ENCODE measurements around the gene RHBDL1.
A peak's percentile ranks its signal among the peaks of the same experiment; 100 is the strongest.

RHBDL1 gene

DNA sequence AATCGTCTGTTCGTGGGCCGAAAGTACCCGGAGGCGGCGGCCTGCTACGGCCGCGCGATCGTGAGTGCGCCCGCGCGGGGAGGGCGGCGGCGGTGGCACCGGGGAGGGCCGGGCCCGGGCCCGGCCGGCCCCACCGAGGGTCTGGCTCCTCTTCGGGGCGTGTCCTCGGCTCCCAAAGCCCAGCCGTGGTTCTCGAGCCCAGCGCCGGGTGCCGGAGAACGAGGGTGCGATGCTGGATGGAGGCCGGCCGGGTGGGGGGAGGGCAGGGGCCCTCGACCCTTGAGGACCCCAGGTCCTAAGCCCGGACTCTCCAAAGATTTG lies 5.1 kb downstream of the RHBDL1 start:
- H3K27me3 ChIP-seq (ENCODE audit: control insufficient read depth in 2 of 2, insufficient read depth in 2 of 2, low read length in 2 of 2): no peaks in the 10 kb centered on the region
- peaks cover 12 to 20% of the 10 kb centered on the region in 2 donors for H3K36me3 ChIP-seq (ENCODE audit: control insufficient read depth in 2 of 2, insufficient read depth in 2 of 2, low read length in 2 of 2)
- peak overlapping the region; percentile 70 to 81 for H3K9ac ChIP-seq (ENCODE audit: low read depth in 1 of 2, low read length in 2 of 2)
- peak overlapping the region; percentile 82 to 94 for H3K27ac ChIP-seq (ENCODE audit: low read depth in 2 of 2, low read length in 2 of 2)
- peaks cover 51 to 54% of the 10 kb centered on the region in 2 donors for H3K4me1 ChIP-seq (ENCODE audit: control insufficient read depth in 2 of 2, insufficient read depth in 2 of 2, low read length in 2 of 2)
- H3K9me3 ChIP-seq (ENCODE audit: control insufficient read depth in 2 of 2, low read length in 2 of 2): no peaks in the 10 kb centered on the region
- H3K4me3 ChIP-seq (ENCODE audit: low read length in 2 of 2): peak overlapping the region; percentile 82 to 84

- Histone ChIP-seq H3K4me1 (ENCODE audit: control insufficient read depth in 2 of 2, insufficient read depth in 2 of 2, low read length in 2 of 2) (peaks cover 50 to 52% of the 10 kb centered on the region in 2 donors), H3K27me3 (ENCODE audit: control insufficient read depth in 2 of 2, insufficient read depth in 2 of 2, low read length in 2 of 2) (no peaks in the 10 kb centered on the region), H3K27ac (ENCODE audit: low read depth in 2 of 2, low read length in 2 of 2) (peak overlapping the region; percentile 82 to 94), H3K9ac (ENCODE audit: low read depth in 1 of 2, low read length in 2 of 2) (peak overlapping the region; percentile 70 to 81), H3K36me3 (ENCODE audit: control insufficient read depth in 2 of 2, insufficient read depth in 2 of 2, low read length in 2 of 2) (peaks cover 12 to 20% of the 10 kb centered on the region in 2 donors), H3K4me3 (ENCODE audit: low read length in 2 of 2) (peak overlapping the region; percentile 82 to 84), H3K9me3 (ENCODE audit: control insufficient read depth in 2 of 2, low read length in 2 of 2) (no peaks in the 10 kb centered on the region)
Observed at GRCh38 chr16:680967-681745, 5.7 kb downstream of the RHBDL1 start.

GRCh38 chr16:681746-682427 lies 6.4 kb downstream of the RHBDL1 start:
- peak overlapping the region; percentile 82 to 84 for H3K4me3 ChIP-seq (ENCODE audit: low read length in 2 of 2)
- H3K27ac ChIP-seq (ENCODE audit: low read depth in 2 of 2, low read length in 2 of 2): no peak overlapping the region
- H3K27me3 ChIP-seq (ENCODE audit: control insufficient read depth in 2 of 2, insufficient read depth in 2 of 2, low read length in 2 of 2): no peaks in the 10 kb centered on the region
- H3K9ac ChIP-seq (ENCODE audit: low read depth in 1 of 2, low read length in 2 of 2): no peak overlapping the region
- peaks cover 12 to 23% of the 10 kb centered on the region in 2 donors for H3K36me3 ChIP-seq (ENCODE audit: control insufficient read depth in 2 of 2, insufficient read depth in 2 of 2, low read length in 2 of 2)
- no peaks in the 10 kb centered on the region for H3K9me3 ChIP-seq (ENCODE audit: control insufficient read depth in 2 of 2, low read length in 2 of 2)
- peaks cover 43 to 44% of the 10 kb centered on the region in 2 donors for H3K4me1 ChIP-seq (ENCODE audit: control insufficient read depth in 2 of 2, insufficient read depth in 2 of 2, low read length in 2 of 2)

DNA sequence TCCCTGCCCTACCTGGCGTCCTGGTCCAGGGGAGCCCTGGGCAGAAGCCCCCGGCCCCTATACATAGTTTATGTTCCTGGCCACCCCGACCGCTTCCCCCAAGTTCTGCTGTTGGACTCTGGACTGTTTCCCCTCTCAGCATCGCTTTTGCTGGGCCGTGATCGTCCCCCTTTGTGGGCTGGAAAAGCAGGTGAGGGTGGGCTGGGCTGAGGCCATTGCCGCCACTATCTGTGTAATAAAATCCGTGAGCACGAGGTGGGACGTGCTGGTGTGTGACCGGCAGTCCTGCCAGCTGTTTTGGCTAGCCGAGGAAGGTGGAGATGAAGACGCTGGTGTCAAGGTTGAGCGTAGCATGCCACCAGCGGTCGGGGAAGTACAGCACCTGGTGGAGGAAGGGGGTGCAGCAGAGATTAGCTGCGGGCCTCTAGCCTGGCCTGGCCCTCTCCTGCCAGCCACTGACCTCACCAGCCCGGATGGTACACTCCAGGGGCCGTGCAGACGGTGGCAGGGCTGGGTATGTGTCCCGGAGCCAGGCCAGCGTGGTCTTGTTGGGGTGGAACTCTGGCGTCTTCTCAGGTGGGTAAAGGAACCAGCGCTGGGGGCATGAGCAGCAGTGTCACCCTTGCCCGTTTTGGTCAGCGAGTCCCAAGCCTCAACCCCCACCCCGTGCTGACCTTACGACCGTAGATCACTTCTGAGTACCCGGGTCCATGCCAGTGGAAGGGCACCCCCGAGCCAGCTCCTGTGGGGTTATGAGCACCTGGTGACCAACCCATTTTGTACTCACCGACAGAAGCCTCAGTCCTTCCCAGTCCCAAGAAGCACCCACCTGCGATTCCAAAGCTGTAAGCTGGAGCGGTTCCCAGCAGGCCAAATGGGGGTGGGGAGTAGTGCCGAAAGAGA lies 7.3 kb downstream of the RHBDL1 start:
- Histone ChIP-seq H3K27me3 (ENCODE audit: control insufficient read depth in 2 of 2, insufficient read depth in 2 of 2, low read length in 2 of 2) (no peaks in the 10 kb centered on the region), H3K4me3 (ENCODE audit: low read length in 2 of 2) (peak overlapping the region; percentile 68 to 78), H3K9me3 (ENCODE audit: control insufficient read depth in 2 of 2, low read length in 2 of 2) (no peaks in the 10 kb centered on the region), H3K9ac (ENCODE audit: low read depth in 1 of 2, low read length in 2 of 2) (peak overlapping the region in 1 of 2 donors; percentile 69), H3K36me3 (ENCODE audit: control insufficient read depth in 2 of 2, insufficient read depth in 2 of 2, low read length in 2 of 2) (peaks cover 12 to 23% of the 10 kb centered on the region in 2 donors), H3K4me1 (ENCODE audit: control insufficient read depth in 2 of 2, insufficient read depth in 2 of 2, low read length in 2 of 2) (peaks cover 37 to 38% of the 10 kb centered on the region in 2 donors), H3K27ac (ENCODE audit: low read depth in 2 of 2, low read length in 2 of 2) (no peak overlapping the region)

- H3K9me3 ChIP-seq (ENCODE audit: control insufficient read depth in 2 of 2, low read length in 2 of 2): no peaks in the 10 kb centered on the region
- H3K9ac ChIP-seq (ENCODE audit: low read depth in 1 of 2, low read length in 2 of 2): peak overlapping the region; percentile 41 to 69
- H3K36me3 ChIP-seq (ENCODE audit: control insufficient read depth in 2 of 2, insufficient read depth in 2 of 2, low read length in 2 of 2): peaks cover 12 to 23% of the 10 kb centered on the region in 2 donors
- H3K27ac ChIP-seq (ENCODE audit: low read depth in 2 of 2, low read length in 2 of 2): peak overlapping the region; percentile 63 to 82
- peak overlapping the region; percentile 68 to 78 for H3K4me3 ChIP-seq (ENCODE audit: low read length in 2 of 2)
- peaks cover 37 to 38% of the 10 kb centered on the region in 2 donors for H3K4me1 ChIP-seq (ENCODE audit: control insufficient read depth in 2 of 2, insufficient read depth in 2 of 2, low read length in 2 of 2)
- no peaks in the 10 kb centered on the region for H3K27me3 ChIP-seq (ENCODE audit: control insufficient read depth in 2 of 2, insufficient read depth in 2 of 2, low read length in 2 of 2)
Observed at GRCh38 chr16:683396-684070, 8.1 kb downstream of the RHBDL1 start.

DNA sequence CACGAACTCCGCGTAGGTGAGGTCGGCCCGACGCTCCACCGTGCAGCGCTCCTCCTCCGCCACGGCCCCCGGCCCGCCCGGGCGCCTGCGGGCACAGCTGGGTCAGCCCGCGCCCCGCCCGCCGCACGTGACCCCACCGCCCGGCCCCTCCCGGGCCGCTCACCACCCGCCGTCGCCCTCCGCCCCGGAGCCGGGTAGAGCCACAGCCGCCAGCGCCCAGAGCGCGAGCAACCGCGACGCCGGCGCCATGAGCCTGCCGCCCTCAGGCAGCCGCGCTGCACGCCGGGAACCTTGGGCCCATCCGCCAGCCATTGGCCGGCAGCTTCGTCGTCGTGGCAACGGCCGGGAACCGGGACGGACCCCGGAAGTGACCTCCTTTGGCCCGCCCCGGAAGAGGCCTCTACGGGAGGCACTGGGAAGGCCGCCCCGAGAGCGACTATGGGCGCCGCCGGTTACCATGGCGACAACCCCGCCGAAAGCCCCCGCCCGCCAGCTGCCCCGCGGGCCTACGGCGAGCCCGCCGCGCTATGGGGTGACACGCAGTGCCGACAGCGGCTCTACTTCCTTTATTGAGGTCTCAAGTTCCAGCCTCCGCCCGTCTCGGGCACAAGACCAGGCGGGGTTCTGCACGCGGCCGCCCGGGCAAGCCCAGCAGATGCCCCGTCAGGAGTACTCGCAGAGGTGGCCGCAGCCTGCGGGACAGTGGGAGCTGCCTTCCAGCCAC lies 8.8 kb downstream of the RHBDL1 start, which contains the start of gene JMJD8:
Gene JMJD8 (minus strand): TSS at position 264 of the 724 bp plus-strand sequence. CDS start 15 bp downstream, at position 249.
- Histone ChIP-seq H3K27me3 (ENCODE audit: control insufficient read depth in 2 of 2, insufficient read depth in 2 of 2, low read length in 2 of 2) (no peaks in the 10 kb centered on the region), H3K36me3 (ENCODE audit: control insufficient read depth in 2 of 2, insufficient read depth in 2 of 2, low read length in 2 of 2) (peaks cover 12 to 23% of the 10 kb centered on the region in 2 donors), H3K9me3 (ENCODE audit: control insufficient read depth in 2 of 2, low read length in 2 of 2) (no peaks in the 10 kb centered on the region), H3K9ac (ENCODE audit: low read depth in 1 of 2, low read length in 2 of 2) (peak within 1 kb of the TSS; percentile 41 to 70), H3K27ac (ENCODE audit: low read depth in 2 of 2, low read length in 2 of 2) (peak within 1 kb of the TSS; percentile 81 to 82), H3K4me3 (ENCODE audit: low read length in 2 of 2) (peak within 1 kb of the TSS; percentile 74 to 78), H3K4me1 (ENCODE audit: control insufficient read depth in 2 of 2, insufficient read depth in 2 of 2, low read length in 2 of 2) (peaks cover 36 to 41% of the 10 kb centered on the region in 2 donors)

DNA sequence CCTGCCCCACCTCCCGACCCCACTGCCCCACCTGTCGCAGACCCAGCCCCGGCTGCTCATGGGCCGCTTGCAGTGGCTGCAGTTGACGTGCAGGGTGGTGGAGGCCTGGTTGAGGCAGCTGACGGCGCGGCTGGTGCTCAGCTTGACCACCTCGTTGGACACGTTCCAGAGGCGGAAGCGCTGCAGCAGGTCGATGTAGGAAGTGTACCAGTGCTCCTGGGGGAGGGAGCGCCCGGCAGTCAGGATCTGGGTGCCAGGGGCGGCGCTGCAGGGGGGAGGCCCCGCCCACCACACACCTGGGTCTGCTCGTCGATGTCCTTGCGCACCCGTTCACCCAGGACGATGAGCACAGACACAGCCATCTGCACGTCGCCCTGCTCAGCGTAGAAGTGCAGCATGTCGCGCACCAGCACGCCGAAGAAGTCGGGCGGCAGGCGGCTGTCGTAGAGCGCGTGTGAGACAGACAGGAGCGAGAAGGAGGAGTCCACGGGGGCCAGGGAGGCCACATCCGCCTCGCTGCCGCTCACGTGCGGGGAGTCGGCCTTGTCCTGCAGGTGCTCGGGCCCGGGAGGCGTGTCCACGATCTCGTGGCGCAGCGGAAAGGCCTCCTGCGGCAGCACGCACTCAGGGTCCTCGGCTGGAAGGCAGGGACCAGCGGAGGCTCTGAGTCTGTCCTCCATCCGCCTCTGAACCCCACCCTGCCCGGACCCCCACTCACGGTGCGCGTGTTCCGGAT lies 9.7 kb downstream of the RHBDL1 start:
- Histone ChIP-seq H3K36me3 (ENCODE audit: control insufficient read depth in 2 of 2, insufficient read depth in 2 of 2, low read length in 2 of 2) (peaks cover 12 to 23% of the 10 kb centered on the region in 2 donors), H3K9ac (ENCODE audit: low read depth in 1 of 2, low read length in 2 of 2) (no peak overlapping the region), H3K9me3 (ENCODE audit: control insufficient read depth in 2 of 2, low read length in 2 of 2) (no peaks in the 10 kb centered on the region), H3K4me3 (ENCODE audit: low read length in 2 of 2) (peak overlapping the region in 1 of 2 donors; percentile 78), H3K27ac (ENCODE audit: low read depth in 2 of 2, low read length in 2 of 2) (no peak overlapping the region), H3K4me1 (ENCODE audit: control insufficient read depth in 2 of 2, insufficient read depth in 2 of 2, low read length in 2 of 2) (peaks cover 38 to 44% of the 10 kb centered on the region in 2 donors), H3K27me3 (ENCODE audit: control insufficient read depth in 2 of 2, insufficient read depth in 2 of 2, low read length in 2 of 2) (no peaks in the 10 kb centered on the region)

GRCh38 chr16:685967-686366 lies 10.5 kb downstream of the RHBDL1 start:
- Histone ChIP-seq H3K27ac (ENCODE audit: low read depth in 2 of 2, low read length in 2 of 2) (no peak overlapping the region), H3K9ac (ENCODE audit: low read depth in 1 of 2, low read length in 2 of 2) (no peak overlapping the region), H3K36me3 (ENCODE audit: control insufficient read depth in 2 of 2, insufficient read depth in 2 of 2, low read length in 2 of 2) (peaks cover 12 to 23% of the 10 kb centered on the region in 2 donors), H3K9me3 (ENCODE audit: control insufficient read depth in 2 of 2, low read length in 2 of 2) (no peaks in the 10 kb centered on the region), H3K27me3 (ENCODE audit: control insufficient read depth in 2 of 2, insufficient read depth in 2 of 2, low read length in 2 of 2) (no peaks in the 10 kb centered on the region), H3K4me1 (ENCODE audit: control insufficient read depth in 2 of 2, insufficient read depth in 2 of 2, low read length in 2 of 2) (peaks cover 38 to 41% of the 10 kb centered on the region in 2 donors), H3K4me3 (ENCODE audit: low read length in 2 of 2) (no peak overlapping the region)

All from mucosa of rectum (tissue), 2 donors.